Endodermal cell (in vitro differentiated cells): ENCODE results near the gene KMT2B. TPM values are rescaled to one million over a fixed set of nuclear protein-coding genes. Genes with fewer than 3 reads are reported as not detected.
A peak's percentile ranks its signal among the peaks of the same experiment; 100 is the strongest.

Source experiments
- DNase-seq: peaks from one replicate; pipeline ENCODE4 v3.0.0-alpha.2; 2017
- H3K27ac ChIP-seq: 2 replicates; pipeline ENCODE4 v1.5.1; 2013; ENCODE audit warnings: mild to moderate bottlenecking, low read depth, low read length, moderate library complexity
- H3K27me3 ChIP-seq: 2 replicates; pipeline ENCODE4 v1.6.1; 2013; ENCODE audit warnings: mild to moderate bottlenecking, low read length, moderate library complexity; ENCODE audit not compliant: insufficient read depth, control insufficient read depth, poor library complexity, severe bottlenecking
- H3K36me3 ChIP-seq: 2 replicates; pipeline ENCODE4 v1.7.0; 2013; ENCODE audit warnings: mild to moderate bottlenecking, low read length, moderate library complexity; ENCODE audit not compliant: control insufficient read depth, insufficient read depth
- H3K4me1 ChIP-seq: one replicate; pipeline ENCODE4 v1.7.0; 2013; ENCODE audit warnings: low read length; ENCODE audit not compliant: control insufficient read depth, insufficient read depth
- H3K4me3 ChIP-seq: 2 replicates; pipeline ENCODE4 v1.5.1; 2013; ENCODE audit warnings: mild to moderate bottlenecking, low read length, moderate library complexity
- H3K9ac ChIP-seq: 2 replicates; pipeline ENCODE4 v1.6.1; 2013; ENCODE audit warnings: mild to moderate bottlenecking, low read length, moderate library complexity; ENCODE audit not compliant: poor library complexity, severe bottlenecking; ENCODE audit errors: extremely low read depth
- H3K9me3 ChIP-seq: 2 replicates; pipeline ENCODE4 v1.6.1; 2013; ENCODE audit warnings: mild to moderate bottlenecking, low read length, moderate library complexity; ENCODE audit not compliant: control insufficient read depth
- H3K27ac Mint-ChIP-seq: 2 replicates; pipeline ENCODE4 v1.8.0; 2020; ENCODE audit warnings: mixed read lengths
- H3K27me3 Mint-ChIP-seq: 2 replicates; pipeline ENCODE4 v1.8.0; 2021; ENCODE audit warnings: mild to moderate bottlenecking, mixed read lengths; ENCODE audit not compliant: insufficient read depth
- H3K36me3 Mint-ChIP-seq: 2 replicates; pipeline ENCODE4 v1.8.0; 2020; ENCODE audit warnings: low read depth, mixed read lengths
- H3K4me1 Mint-ChIP-seq: 2 replicates; pipeline ENCODE4 v1.8.0; 2020; ENCODE audit warnings: mixed read lengths
- H3K4me3 Mint-ChIP-seq: 2 replicates; pipeline ENCODE4 v1.8.0; 2020; ENCODE audit warnings: mild to moderate bottlenecking, moderate library complexity, mixed read lengths
- H3K9me3 Mint-ChIP-seq: 2 replicates; pipeline ENCODE4 v1.8.0; 2020; ENCODE audit warnings: mild to moderate bottlenecking, mixed read lengths
- WGBS, 2 experiments: methylation state at CpG; one replicate each; pipeline versions ENCODE4 v1.1.5 to v1.1.7; 2013; ENCODE audit warnings: missing lambda C conversion rate in 2 of 2, mixed read lengths in 1 of 2; ENCODE audit not compliant: insufficient coverage in 1 of 2, insufficient read length in 1 of 2; 5-methylcytosine and 5-hydroxymethylcytosine counted together
- total RNA-seq, 2 donors: library from RNA; stranded (reverse); fragmentation: NEBNext Ultra II Directional in 1 of 2; extraction: Animal tissue kit (Norgen Biotek cat#: 25700) in 1 of 2; gene quantifications; 2 replicates in 1 of 2; 3 replicates in 1 of 2; pipeline ENCODE4 v1.2.1, GENCODE V29; 2021
- TF ChIP-seq, protein P1 (sequence below): fragments of 200-600 bp; sonication (generic); conservative IDR thresholded peaks from 2 replicates; pipeline ENCODE4 v1.5.0; 2021; ENCODE audit warnings: antibody characterized with exemption, mild to moderate bottlenecking

Gene KMT2B
- total RNA-seq, 2 donors from 2014 or later: 48.1 to 54.0 TPM

DNA sequence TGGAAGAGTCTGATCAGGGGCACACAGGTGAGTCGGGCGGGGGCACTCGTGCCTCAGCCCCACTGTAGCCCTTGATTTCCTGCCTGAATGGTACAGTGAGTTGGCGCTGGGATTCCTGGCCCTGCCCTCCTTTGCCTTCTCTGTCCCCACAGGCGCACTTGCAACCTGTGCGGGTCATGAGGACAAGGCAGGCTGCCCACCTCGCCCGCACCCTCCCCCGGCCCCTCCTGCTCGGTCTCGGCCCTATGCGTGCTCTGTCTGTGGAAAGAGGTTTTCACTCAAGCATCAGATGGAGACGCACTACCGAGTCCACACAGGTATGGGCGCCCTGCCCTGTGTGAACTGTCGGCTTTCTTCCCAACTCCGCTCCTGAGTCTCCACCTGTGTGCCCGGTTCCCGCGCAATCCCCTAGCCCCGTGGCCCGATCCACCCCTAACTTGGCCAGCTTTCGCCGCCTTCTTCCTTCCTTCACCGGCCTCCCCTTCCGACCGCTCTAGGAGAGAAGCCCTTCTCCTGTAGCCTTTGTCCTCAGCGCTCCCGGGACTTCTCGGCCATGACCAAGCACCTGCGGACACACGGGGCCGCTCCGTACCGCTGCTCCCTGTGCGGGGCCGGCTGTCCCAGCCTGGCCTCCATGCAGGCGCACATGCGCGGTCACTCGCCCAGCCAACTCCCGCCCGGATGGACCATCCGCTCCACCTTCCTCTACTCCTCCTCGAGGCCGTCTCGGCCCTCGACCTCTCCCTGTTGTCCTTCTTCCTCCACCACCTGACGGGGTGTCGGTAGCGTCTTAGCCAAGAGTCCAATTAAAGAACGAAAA is 1.6 kb upstream of the KMT2B start:
- no peaks in the 10 kb centered on the region for H3K9me3 Mint-ChIP-seq
- H3K27me3 Mint-ChIP-seq: no peaks in the 10 kb centered on the region
- Histone ChIP-seq H3K27me3 (no peaks in the 10 kb centered on the region), H3K27ac (peak overlapping the region; percentile 47), H3K9me3 (no peaks in the 10 kb centered on the region), H3K9ac (peak overlapping the region; percentile 35), H3K4me1 (peaks cover 13% of the 10 kb centered on the region), H3K4me3 (peak overlapping the region; percentile 85), H3K36me3 (peaks cover under 1% of the 10 kb centered on the region)
- WGBS, 2 experiments: 8 to 12% methylated on average over 22 to 52 of the region's 52 CpGs
- peaks cover 8% of the 10 kb centered on the region for H3K36me3 Mint-ChIP-seq
- TF ChIP-seq, protein P1, sequence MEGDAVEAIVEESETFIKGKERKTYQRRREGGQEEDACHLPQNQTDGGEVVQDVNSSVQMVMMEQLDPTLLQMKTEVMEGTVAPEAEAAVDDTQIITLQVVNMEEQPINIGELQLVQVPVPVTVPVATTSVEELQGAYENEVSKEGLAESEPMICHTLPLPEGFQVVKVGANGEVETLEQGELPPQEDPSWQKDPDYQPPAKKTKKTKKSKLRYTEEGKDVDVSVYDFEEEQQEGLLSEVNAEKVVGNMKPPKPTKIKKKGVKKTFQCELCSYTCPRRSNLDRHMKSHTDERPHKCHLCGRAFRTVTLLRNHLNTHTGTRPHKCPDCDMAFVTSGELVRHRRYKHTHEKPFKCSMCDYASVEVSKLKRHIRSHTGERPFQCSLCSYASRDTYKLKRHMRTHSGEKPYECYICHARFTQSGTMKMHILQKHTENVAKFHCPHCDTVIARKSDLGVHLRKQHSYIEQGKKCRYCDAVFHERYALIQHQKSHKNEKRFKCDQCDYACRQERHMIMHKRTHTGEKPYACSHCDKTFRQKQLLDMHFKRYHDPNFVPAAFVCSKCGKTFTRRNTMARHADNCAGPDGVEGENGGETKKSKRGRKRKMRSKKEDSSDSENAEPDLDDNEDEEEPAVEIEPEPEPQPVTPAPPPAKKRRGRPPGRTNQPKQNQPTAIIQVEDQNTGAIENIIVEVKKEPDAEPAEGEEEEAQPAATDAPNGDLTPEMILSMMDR: no peak
- peak overlapping the region; percentile 96 for H3K27ac Mint-ChIP-seq
- no peak for DNase-seq
- H3K4me3 Mint-ChIP-seq: peak overlapping the region; percentile 74
- peaks cover 18% of the 10 kb centered on the region for H3K4me1 Mint-ChIP-seq

DNA sequence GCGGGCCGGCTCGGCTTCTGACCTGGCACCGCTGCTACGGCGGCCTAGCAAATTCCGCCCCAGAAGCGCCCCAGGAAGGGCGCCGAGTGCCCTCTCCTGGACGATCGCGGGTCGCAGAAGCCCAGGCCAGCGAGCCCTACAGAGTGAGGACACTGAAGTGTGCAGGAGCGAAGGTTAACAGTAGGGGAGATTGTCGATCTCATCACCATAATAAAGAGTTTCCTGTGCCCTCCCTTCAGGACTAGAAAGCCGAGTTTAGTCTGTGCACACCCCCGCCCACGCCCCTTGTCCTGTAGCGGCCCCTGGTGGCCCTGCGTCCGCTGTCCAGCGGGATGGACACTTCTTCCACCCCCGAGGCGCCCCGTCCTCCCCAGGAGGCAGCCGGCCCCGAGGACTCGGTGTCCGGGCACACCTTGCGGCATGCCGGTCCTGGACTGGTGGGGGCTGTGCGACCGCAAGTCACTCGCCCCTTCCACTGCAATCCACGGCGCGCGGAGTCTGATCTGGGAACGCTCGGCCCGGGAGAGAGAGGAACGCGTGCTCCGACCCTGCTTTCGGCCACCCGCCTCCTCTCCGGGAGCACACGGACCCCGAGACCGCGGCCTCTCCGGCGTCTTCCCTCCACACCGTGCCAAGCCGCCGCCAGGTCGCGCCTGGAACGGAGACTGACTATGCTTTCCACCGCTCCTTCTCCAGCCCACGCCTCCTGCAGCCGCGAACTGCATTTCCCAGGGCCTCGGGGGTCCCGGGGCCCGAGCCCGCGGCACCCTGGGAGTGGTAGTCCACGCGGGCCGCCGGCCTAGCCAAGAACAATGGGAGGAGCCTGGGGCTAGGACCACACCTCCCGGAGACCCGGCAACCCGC is 770 bp upstream of the KMT2B start:
- 0% methylated on average over 57 to 77 of the region's 77 CpGs for WGBS, 2 experiments
- Histone ChIP-seq H3K9me3 (no peaks in the 10 kb centered on the region), H3K36me3 (peaks cover 8% of the 10 kb centered on the region), H3K4me1 (peaks cover 13% of the 10 kb centered on the region), H3K27me3 (no peaks in the 10 kb centered on the region), H3K4me3 (peak overlapping the region; percentile 85), H3K27ac (peak overlapping the region; percentile 80), H3K9ac (peak overlapping the region; percentile 35)
- peak; percentile 99 for DNase-seq
- Mint-ChIP-seq H3K36me3 (peaks cover 15% of the 10 kb centered on the region), H3K4me1 (peaks cover 18% of the 10 kb centered on the region), H3K9me3 (no peaks in the 10 kb centered on the region), H3K27me3 (no peaks in the 10 kb centered on the region), H3K4me3 (peak overlapping the region; percentile 74), H3K27ac (peak overlapping the region; percentile 96)
- TF ChIP-seq, protein P1: peak; percentile 93

DNA sequence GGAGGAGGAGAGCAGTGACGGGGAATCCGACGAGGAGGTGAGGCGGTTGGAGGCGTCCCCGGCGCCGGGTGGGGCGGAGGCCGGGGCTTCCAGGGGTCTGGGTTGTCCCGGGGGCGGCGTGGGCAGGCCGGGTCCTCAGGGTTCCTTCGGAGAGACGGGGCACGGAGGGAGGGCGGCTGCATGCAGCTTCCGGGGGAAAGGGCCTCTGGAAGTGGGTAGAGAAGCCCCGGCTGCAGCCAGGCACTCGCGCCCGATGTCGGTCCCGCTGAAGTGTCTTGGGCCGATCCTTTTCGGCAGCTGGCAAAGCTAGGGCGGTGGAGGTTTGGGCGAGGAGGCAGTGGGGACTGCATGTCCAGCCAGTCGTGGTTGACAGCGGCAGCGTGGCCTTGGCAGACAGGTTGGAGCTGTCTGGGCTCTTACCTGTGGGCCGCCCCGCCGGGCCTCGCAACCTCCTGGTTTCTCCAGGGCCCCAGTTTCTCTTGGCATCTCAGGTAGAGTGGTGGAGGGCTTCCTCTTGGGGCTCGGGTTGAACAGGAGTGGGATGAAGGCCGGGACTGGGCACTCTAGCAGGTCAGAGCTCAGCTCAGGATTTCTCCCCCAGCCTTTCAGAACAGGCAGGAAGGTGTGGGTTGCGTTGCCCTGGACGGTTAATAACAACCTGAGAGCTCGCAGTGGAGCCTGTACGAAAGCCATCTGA is 690 bp downstream of the KMT2B start:
- H3K9ac ChIP-seq: peak overlapping the region; percentile 68
- TF ChIP-seq, protein P1: no peak
- no peak overlapping the region for H3K27ac ChIP-seq
- Mint-ChIP-seq H3K36me3 (peaks cover 27% of the 10 kb centered on the region), H3K9me3 (no peaks in the 10 kb centered on the region), H3K4me1 (peaks cover 18% of the 10 kb centered on the region), H3K27ac (peak overlapping the region; percentile 48), H3K4me3 (peak overlapping the region; percentile 86), H3K27me3 (no peaks in the 10 kb centered on the region)
- H3K9me3 ChIP-seq: no peaks in the 10 kb centered on the region
- H3K4me1 ChIP-seq: peaks cover 13% of the 10 kb centered on the region
- 4 to 9% methylated on average over 21 to 42 of the region's 42 CpGs for WGBS, 2 experiments
- peak; percentile 66 for DNase-seq
- H3K4me3 ChIP-seq: peak overlapping the region; percentile 90
- H3K36me3 ChIP-seq: peaks cover 15% of the 10 kb centered on the region
- H3K27me3 ChIP-seq: no peaks in the 10 kb centered on the region
